ENCODE measurements around the gene STKLD1. TPM values are rescaled to one million over a fixed set of nuclear protein-coding genes. Genes with fewer than 3 reads are reported as not detected.

Gene STKLD1
- total RNA-seq, 2 donors from 2014 or later = 0.95 TPM; not detected in 1

GRCh38 chr9:133401588-133401987 lies 25.4 kb downstream of the STKLD1 start:
- Mint-ChIP-seq H3K27ac (no peak overlapping the region), H3K4me1 (no peaks in the 10 kb centered on the region), H3K36me3 (ENCODE audit: low read depth) (peaks cover 22% of the 10 kb centered on the region), H3K27me3 (ENCODE audit: insufficient read depth) (no peaks in the 10 kb centered on the region), H3K9me3 (no peaks in the 10 kb centered on the region), H3K4me3 (no peak overlapping the region)
- Histone ChIP-seq H3K4me3 (ENCODE audit: low read length) (no peak overlapping the region), H3K9me3 (ENCODE audit: control insufficient read depth, low read length) (no peaks in the 10 kb centered on the region), H3K27me3 (ENCODE audit: control insufficient read depth, insufficient read depth, low read length, poor library complexity, severe bottlenecking) (no peaks in the 10 kb centered on the region), H3K4me1 (ENCODE audit: control insufficient read depth, insufficient read depth, low read length) (no peaks in the 10 kb centered on the region), H3K9ac (ENCODE audit: extremely low read depth, low read length, poor library complexity, severe bottlenecking) (no peak overlapping the region), H3K36me3 (ENCODE audit: control insufficient read depth, insufficient read depth, low read length) (peaks cover 15% of the 10 kb centered on the region), H3K27ac (ENCODE audit: low read depth, low read length) (no peak overlapping the region)
- no peak for DNase-seq
- no peak for TF ChIP-seq CTCF (conservative IDR thresholded peaks at IDR 0.05)
- 91 to 92% methylated on average over 2 to 6 of the region's 6 CpGs for WGBS, 2 experiments (ENCODE audit: insufficient coverage in 1 of 2, insufficient read length in 1 of 2)

- H3K27ac Mint-ChIP-seq = no peak overlapping the region
- H3K27me3 Mint-ChIP-seq (ENCODE audit: insufficient read depth) = no peaks in the 10 kb centered on the region
- no peak for DNase-seq
Measured at GRCh38 chr9:133402689-133403088, 26.5 kb downstream of the STKLD1 start.

GRCh38 chr9:133403766-133404453 lies 27.7 kb downstream of the STKLD1 start:
- Mint-ChIP-seq H3K9me3 (no peaks in the 10 kb centered on the region), H3K36me3 (ENCODE audit: low read depth) (peaks cover 35% of the 10 kb centered on the region), H3K27ac (no peak overlapping the region), H3K4me3 (no peak overlapping the region), H3K27me3 (ENCODE audit: insufficient read depth) (no peaks in the 10 kb centered on the region), H3K4me1 (no peaks in the 10 kb centered on the region)
- H3K4me1 ChIP-seq (ENCODE audit: control insufficient read depth, insufficient read depth, low read length) = no peaks in the 10 kb centered on the region
- peak; percentile 86 for DNase-seq
- TF ChIP-seq CTCF (conservative IDR thresholded peaks at IDR 0.05) = peak; percentile 78
- WGBS, 2 experiments (ENCODE audit: insufficient coverage in 1 of 2, insufficient read length in 1 of 2) = 83 to 86% methylated on average over 10 to 16 of the region's 16 CpGs
- H3K36me3 ChIP-seq (ENCODE audit: control insufficient read depth, insufficient read depth, low read length) = peaks cover 29% of the 10 kb centered on the region
- no peak overlapping the region for H3K4me3 ChIP-seq (ENCODE audit: low read length)
- H3K9me3 ChIP-seq (ENCODE audit: control insufficient read depth, low read length) = no peaks in the 10 kb centered on the region
- H3K27me3 ChIP-seq (ENCODE audit: control insufficient read depth, insufficient read depth, low read length, poor library complexity, severe bottlenecking) = no peaks in the 10 kb centered on the region
- H3K27ac ChIP-seq (ENCODE audit: low read depth, low read length) = no peak overlapping the region
- H3K9ac ChIP-seq (ENCODE audit: extremely low read depth, low read length, poor library complexity, severe bottlenecking) = no peak overlapping the region

More at GRCh38 chr9:133402689-133403088, 26.5 kb downstream of the STKLD1 start:
- no peaks in the 10 kb centered on the region for H3K27me3 ChIP-seq (ENCODE audit: control insufficient read depth, insufficient read depth, low read length, poor library complexity, severe bottlenecking)
- no peak overlapping the region for H3K9ac ChIP-seq (ENCODE audit: extremely low read depth, low read length, poor library complexity, severe bottlenecking)
- H3K4me1 Mint-ChIP-seq = no peaks in the 10 kb centered on the region
- no peak overlapping the region for H3K4me3 ChIP-seq (ENCODE audit: low read length)
- no peak for TF ChIP-seq CTCF (conservative IDR thresholded peaks at IDR 0.05)
- H3K9me3 ChIP-seq (ENCODE audit: control insufficient read depth, low read length) = no peaks in the 10 kb centered on the region
- no peak overlapping the region for H3K27ac ChIP-seq (ENCODE audit: low read depth, low read length)
- no peaks in the 10 kb centered on the region for H3K4me1 ChIP-seq (ENCODE audit: control insufficient read depth, insufficient read depth, low read length)
- no peaks in the 10 kb centered on the region for H3K9me3 Mint-ChIP-seq
- WGBS, 2 experiments (ENCODE audit: insufficient coverage in 1 of 2, insufficient read length in 1 of 2) = 90 to 95% methylated on average over 7 of the region's 7 CpGs
- peaks cover 26% of the 10 kb centered on the region for H3K36me3 ChIP-seq (ENCODE audit: control insufficient read depth, insufficient read depth, low read length)
- peaks cover 31% of the 10 kb centered on the region for H3K36me3 Mint-ChIP-seq (ENCODE audit: low read depth)
- H3K4me3 Mint-ChIP-seq = no peak overlapping the region
